ENCODE data around the gene ERC2.

The ERC2 gene

GRCh38 chr3:56180433-56180832 is 287.8 kb downstream of the ERC2 start:
- no peak for DNase-seq

DNA sequence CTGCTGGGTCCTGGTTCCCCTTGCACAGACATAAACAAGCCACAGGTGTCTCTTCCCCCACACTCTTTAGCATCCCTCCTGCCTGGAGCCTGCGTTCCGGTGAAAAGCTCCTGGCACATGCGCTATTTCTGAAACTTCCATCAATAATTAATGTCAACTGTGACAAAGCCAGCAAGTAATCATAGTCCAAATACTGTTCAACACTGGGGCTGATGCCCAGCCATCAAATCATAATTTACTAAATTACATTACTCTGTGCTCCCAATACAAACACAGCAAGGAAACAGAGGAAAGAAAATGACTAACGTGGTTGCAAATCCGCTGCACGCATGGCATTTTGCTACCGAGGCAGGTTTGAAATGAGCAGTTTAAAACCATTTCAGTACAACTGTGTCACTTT is 294.7 kb downstream of the ERC2 start:
- no peak for DNase-seq

GRCh38 chr3:56164436-56164835 is 303.8 kb downstream of the ERC2 start:
- DNase-seq, result no peak

GRCh38 chr3:56157693-56158362 is 310.4 kb downstream of the ERC2 start:
- no peak for DNase-seq

DNA sequence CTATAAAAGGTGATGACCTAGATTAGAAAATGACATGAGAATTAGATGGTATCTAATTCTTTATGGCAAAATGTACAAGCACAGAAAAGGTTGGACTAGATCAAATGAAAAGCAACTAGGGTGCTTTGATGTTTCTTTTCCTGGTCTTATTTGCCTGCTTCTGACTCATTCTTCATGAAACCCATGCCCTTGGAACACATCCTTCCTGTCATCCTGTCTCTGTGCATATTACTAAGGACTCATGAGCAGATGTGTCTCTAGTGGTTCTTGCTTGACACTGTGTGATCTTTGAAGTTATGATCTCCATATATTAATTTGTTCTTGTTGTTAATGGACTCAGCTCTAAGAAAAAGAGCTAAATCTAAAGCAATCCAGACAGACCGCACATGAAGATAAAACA is 314.0 kb downstream of the ERC2 start:
- no peak for DNase-seq

DNA sequence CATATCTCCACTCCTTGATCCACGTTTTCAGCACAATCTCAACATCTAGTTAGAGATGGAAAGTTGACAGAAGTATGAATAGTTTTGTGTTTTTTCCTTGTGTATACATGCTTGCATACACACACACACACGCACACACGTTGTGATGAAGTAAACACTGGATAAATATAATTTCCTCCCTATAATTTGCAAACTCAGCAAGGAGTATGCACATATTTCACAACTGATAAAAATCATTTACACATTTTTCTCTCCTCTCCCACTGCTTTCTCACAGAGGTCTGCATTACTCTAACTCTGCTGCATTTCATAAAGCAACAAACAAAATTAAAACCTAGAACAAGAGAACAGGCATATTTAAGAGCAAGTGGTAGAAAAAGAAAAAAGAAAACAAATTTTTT is 320.9 kb downstream of the ERC2 start:
- no peak for DNase-seq

GRCh38 chr3:56145410-56145809 is 322.9 kb downstream of the ERC2 start:
- no peak for DNase-seq

DNA sequence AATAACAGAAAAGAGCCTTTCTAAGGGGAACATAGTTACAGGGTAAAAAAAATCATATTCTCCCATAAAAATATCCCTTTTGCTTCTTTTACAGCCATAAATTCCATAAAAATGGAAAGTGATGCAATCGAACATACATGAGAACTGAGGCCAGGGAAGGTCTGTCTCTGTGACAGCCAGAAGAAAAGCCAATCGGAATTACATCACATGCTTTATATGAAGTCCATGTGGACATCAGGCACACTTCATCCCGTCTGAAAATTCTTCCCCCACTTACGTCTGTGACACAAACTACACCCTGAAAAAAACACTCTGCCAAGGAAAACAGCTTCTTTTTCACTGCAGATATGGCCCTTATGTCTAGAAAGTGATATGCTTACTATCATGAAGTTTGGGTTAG is 323.5 kb downstream of the ERC2 start:
- no peak for DNase-seq

- peak; percentile 49 for DNase-seq
Measured at GRCh38 chr3:56137415-56137814, 330.9 kb downstream of the ERC2 start.

GRCh38 chr3:56136514-56136913 is 331.8 kb downstream of the ERC2 start:
- no peak for DNase-seq

DNA sequence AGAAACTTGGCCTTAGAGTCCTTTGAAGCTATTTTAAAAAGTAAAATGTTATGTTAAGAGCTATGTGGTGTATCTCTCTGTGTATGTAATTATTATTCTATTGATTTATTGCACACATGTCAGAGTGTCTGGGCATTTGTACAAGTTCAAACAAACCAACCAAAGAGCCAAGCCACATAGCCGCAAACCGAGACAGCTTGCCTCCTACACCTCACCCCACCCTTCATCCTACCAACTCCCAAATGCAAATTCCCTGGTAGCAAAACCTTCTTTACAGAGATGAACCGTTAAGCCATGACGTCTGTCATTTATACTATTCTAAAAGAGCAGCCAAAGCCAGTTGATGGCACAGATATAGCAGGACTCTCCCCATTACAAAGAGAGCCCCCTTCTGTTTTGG is 332.3 kb downstream of the ERC2 start:
- DNase-seq, result no peak

DNA sequence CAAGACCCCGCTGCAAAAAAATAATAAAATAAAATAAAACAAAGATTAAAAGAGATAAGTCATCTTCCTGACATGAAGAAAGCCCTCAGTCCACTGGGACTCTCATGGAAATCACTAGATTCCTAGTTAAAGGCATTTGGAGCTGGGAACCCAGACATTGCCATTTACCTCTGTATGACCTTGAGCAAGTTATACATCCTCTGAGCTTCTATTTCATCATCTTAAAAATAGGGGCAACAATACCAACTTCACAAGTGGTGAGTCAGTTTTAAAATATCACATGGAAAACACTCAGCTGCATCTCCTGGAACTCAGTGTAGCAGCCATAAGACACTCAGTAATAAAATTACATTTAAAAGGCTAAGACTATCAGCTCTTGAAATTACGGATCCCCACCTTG is 334.8 kb downstream of the ERC2 start:
- no peak for DNase-seq

DNA sequence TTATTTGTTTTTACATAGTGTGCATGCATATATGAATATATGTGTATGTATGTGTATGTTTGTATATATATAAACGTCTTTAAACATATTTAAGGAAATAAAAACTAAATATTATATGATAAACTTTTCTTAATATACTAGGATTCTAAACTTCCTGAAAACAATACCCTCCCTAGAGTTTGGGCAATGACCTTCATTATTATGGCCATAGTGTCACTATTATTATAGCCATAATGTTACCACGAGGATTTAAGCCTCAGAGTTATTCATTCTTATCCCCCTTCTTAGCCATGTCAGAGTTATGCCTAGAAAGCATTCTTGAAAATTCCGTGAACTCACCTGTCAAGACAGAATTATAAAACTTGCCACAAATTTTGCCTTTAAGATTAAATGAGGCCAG is 335.5 kb downstream of the ERC2 start:
- no peak for DNase-seq

DNA sequence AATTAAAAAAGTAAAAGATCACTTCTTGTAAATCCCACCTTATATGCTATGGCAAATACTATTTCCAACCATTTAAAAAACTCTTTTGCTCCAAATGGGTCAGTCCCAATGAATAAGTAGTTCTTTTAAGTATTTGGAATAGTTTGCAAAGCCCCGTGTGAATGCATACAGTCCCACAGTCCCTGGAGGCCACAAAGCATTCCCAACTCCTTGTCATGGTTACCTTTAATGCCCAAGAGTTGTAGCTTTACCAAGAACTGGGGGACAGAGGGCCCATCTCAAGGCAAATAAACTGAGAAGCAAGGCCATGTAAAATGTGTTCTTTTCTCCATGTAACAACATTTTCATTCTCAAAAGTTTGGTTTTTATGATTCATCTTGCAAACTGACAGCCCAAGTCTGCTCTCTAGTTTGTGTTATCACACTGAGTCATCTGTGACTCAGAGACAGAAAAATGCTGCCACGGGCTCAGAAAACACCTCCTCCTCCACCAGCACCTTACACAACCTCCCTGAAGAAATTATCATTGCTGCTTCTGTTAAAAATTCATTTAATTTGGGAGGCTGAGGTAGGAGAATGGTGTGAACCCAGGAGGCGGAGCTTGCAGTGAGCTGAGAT is 336.2 kb downstream of the ERC2 start:
- no peak for DNase-seq

- no peak for DNase-seq
Measured at GRCh38 chr3:56130036-56130435, 338.2 kb downstream of the ERC2 start.

DNA sequence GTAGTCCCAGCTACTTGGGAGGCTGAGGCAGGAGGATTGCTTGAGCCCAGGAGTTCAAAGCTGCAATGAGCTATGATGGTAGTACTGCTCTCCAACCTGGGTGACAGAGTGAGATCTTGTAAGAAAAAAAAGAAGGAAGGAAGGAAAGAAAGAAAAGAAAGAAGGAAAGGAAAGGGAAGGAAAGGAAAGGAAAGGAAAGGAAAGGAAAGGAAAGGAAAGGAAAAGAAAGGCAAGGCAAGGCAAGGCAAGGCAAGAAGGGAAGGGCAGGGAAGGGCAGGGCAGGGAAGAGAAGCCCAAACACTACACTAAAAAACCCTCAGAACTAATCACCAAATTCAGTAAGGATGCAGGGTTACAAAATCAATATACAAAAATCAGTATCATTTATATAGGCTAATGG is 341.6 kb downstream of the ERC2 start:
- no peak for DNase-seq

DNA sequence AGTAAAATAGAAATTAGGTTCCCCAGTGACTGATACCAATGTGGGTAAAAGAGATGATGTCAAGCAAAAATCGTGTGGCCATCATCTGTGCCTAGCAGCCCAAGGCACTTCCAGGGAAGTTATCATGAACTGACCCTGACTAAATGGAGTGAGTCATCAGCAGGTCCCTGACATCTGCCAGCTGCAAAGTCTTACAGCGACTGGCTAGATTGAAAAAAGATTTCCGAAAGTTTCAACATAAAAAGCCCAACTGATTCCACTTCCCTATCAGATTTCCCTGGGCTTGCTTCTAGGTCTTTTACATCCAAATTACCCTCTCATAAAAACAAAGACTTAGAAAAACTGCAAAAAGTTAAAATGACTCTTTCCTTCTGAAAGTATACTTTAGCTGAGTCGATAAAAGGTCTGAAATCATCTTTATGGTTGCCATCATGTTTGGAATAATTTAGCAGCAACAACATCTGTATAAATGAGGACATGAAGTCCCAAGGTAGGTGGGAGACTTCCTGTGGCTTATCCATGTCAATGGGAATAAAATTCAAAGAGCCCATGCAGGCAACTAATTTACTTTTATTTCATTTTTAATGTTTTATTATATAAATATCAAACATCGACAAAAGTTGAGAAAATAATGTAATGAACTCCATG is 342.8 kb downstream of the ERC2 start:
- DNase-seq, result no peak

GRCh38 chr3:56124546-56124945 is 343.7 kb downstream of the ERC2 start:
- no peak for DNase-seq

DNA sequence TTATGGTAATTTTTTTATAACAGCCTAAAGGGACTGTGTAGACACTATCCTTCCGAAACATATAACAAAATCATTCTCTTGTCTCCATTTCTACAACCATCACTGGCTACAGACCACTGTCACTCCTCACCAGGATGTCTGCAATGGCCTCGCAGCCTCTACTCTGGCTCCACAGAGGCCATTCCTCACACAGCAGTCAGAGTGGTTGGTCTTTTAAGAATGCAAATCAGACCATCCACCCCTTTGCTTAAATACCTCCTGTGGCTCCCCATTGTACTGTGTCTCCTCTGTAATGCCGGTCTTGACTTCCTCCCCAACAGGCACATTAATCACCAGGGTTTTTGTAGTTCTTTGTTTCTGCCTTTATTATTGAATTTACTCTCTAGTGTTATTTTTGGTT is 344.8 kb downstream of the ERC2 start:
- DNase-seq, result no peak

GRCh38 chr3:56122911-56123310 is 345.4 kb downstream of the ERC2 start:
- no peak for DNase-seq

- no peak for DNase-seq
Measured at GRCh38 chr3:56121716-56122115, 346.6 kb downstream of the ERC2 start.

DNA sequence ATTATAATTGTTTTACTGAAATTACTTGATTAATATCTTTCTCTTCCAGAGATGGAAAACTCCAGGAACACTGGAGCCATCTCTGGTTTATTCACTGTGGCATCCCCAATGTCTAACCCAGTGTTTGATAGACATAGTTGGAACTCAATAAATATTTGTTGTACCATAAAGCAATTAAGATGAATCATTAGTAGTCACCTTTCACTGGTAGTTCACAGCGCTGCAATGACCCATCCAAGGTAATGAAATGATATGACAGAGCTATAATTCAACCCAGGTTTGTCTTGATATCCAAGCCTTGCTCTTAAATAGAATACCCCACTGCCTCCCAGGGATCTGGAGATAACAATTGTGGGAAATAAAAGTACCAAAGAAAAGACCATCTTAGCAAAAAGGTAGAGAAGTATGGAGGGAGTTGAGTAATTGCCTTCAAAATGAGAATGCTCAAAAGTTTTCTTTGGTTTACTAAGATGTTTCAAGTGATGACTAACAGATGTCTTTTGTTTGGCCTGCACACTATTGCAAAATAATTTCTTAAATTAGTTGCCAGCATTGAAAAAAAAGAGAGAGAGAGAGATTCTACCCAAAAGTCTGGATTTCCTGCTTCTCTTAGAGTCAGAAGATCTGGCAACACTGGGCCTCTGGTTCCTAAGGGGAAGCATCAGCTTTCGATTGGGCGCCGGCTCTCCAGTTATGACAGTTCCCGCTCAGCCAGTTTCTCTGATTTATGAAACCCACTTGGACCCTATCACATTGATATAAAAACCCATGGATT is 348.5 kb downstream of the ERC2 start:
- no peak for DNase-seq

DNA sequence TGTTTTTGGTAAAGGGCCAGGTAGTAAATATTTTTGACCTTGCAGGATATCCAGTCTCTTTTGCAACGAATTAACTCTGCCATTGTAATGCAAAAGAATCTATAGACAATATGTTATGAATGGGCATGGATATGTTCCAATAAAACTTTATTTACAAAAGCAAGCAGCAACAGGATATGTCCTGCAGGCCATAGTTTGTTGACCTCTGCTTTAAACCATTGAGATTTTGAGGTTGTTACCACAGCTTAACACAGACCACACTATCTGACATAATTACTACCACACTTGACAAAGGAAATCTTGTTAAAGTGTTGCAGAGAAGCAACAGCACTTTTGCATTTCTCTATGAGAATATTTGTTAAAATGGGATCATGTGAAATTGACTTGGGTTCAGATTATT is 349.3 kb downstream of the ERC2 start:
- no peak for DNase-seq

- no peak for DNase-seq
Measured at GRCh38 chr3:56115698-56116097, 352.6 kb downstream of the ERC2 start.

Measured in NCI-H2029 (cell line).